Panc1 (cell line): ENCODE results near the gene NINL.
"Not testable (repeated sequence)": the region's sequence is repeated elsewhere in the genome, so short reads cannot be mapped to it uniquely, and the experiment has no call there.

Experiments
- CTCF ChIP-seq: fragments of 450-650 bp; IDR thresholded peaks from 2 replicates; pipeline ENCODE4 v1.5.1; 2017; ENCODE audit warnings: mild to moderate bottlenecking
- POLR2AphosphoS5 ChIP-seq: IDR thresholded peaks from 2 replicates; pipeline ENCODE4 v1.6.1; 2012; ENCODE audit warnings: mild to moderate bottlenecking, low read depth, low read length, moderate library complexity
- REST ChIP-seq, 2 experiments: IDR thresholded peaks; 2 replicates each; pipeline ENCODE4 v1.6.1; 2011 to 2012; ENCODE audit warnings: low read depth in 2 of 2, control low read depth in 1 of 2, low read length in 1 of 2, mild to moderate bottlenecking in 1 of 2, moderate library complexity in 1 of 2; ENCODE audit not compliant: insufficient read depth in 1 of 2
- SIN3A ChIP-seq: IDR thresholded peaks from 2 replicates; pipeline ENCODE4 v1.6.1; 2012; ENCODE audit warnings: low read depth, mild to moderate bottlenecking, low read length, moderate library complexity, borderline replicate concordance; ENCODE audit not compliant: insufficient read depth

GRCh38 chr20:25583607-25584006 is 1.7 kb downstream of the NINL start:
- not testable (repeated sequence) for TF ChIP-seq CTCF; REST (IDR thresholded peaks at IDR 0.05; ENCODE audit: insufficient read depth in 1 of 2, low read depth in 2 of 2, low read length in 1 of 2); SIN3A; POLR2AphosphoS5
